Calu3 (cell line): ENCODE data around the gene NUDT4. TPM values are rescaled to one million over a fixed set of nuclear protein-coding genes. Genes with fewer than 3 reads are reported as not detected.

Experiments used
- BruUV-seq: library from RNA; stranded (reverse); fragments of 400-500 nt; replicated peaks from 2 replicates; lab custom pipeline; 2021; lab: Mats Ljungman, UMichigan
- CTCF ChIA-PET: fragments of 300-600 bp; sonication (Branson Sonifier 250); formaldehyde crosslinking; loops from one replicate; lab custom pipeline; 2022; ENCODE audit warnings: antibody characterized with exemption; lab: Charles Lee
- DNase-seq: peaks from one replicate; pipeline ENCODE4 v3.0.0; 2022
- H3K27ac Mint-ChIP-seq: one replicate; pipeline ENCODE4 v1.8.0; 2022; ENCODE audit warnings: mixed read lengths; ENCODE audit not compliant: unreplicated experiment
- H3K27me3 Mint-ChIP-seq: one replicate; pipeline ENCODE4 v1.8.0; 2022; ENCODE audit warnings: mixed read lengths; ENCODE audit not compliant: unreplicated experiment
- H3K36me3 Mint-ChIP-seq: one replicate; pipeline ENCODE4 v1.8.0; 2022; ENCODE audit warnings: mild to moderate bottlenecking, moderate library complexity, mixed read lengths; ENCODE audit not compliant: insufficient read depth, unreplicated experiment
- H3K4me1 Mint-ChIP-seq: one replicate; pipeline ENCODE4 v1.8.0; 2022; ENCODE audit warnings: mild to moderate bottlenecking, low read depth, mixed read lengths; ENCODE audit not compliant: unreplicated experiment
- H3K4me3 Mint-ChIP-seq: one replicate; pipeline ENCODE4 v1.8.0; 2022; ENCODE audit warnings: mild to moderate bottlenecking, low read depth, moderate library complexity, mixed read lengths; ENCODE audit not compliant: unreplicated experiment
- H3K9me3 Mint-ChIP-seq: one replicate; pipeline ENCODE4 v1.8.0; 2022; ENCODE audit warnings: low read depth, mixed read lengths; ENCODE audit not compliant: unreplicated experiment
- intact Hi-C: fragments of 100-400 bp; cut with micrococcal nuclease; formaldehyde crosslinking; loops from one replicate; pipeline ENCODE4 v1.10.0; 2022; ENCODE audit not compliant: unreplicated experiment
- total RNA-seq: library from RNA; stranded (reverse); gene quantifications from 2 replicates; pipeline ENCODE4 v1.2.3, GENCODE V29; 2022
- TF ChIP-seq, protein P1 (sequence below): fragments of 200-600 bp; IDR thresholded peaks from one replicate; pipeline ENCODE4 v1.8.0; 2022; ENCODE audit warnings: antibody characterized with exemption; ENCODE audit not compliant: unreplicated experiment

The NUDT4 gene
- total RNA-seq, 1 experiment from 2014 or later: 47.3 TPM

DNA sequence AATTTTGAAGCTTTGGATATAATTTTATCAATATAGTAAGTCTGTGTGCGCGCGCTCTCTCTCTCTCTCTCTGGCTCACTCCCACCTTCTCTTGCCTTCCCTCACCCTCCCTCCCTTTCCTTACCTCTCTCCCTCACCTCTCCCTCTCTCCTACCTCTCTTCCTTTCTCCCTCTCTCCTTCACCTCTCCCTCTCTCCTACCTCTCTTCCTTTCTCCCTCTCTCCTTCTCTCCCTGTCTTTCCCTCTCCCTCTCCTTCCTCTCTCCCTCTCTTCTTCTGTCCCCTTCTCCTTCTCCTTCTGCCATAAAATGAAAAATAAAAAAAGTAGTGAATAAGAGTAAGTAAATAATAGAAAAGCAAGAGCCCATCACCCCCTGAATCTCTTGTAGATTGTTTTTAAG is 9.0 kb upstream of the NUDT4 start:
- no peak for DNase-seq
- Mint-ChIP-seq H3K36me3 (no peaks in the 10 kb centered on the region), H3K9me3 (no peaks in the 10 kb centered on the region), H3K27me3 (no peaks in the 10 kb centered on the region), H3K27ac (no peak overlapping the region), H3K4me3 (no peak overlapping the region), H3K4me1 (peaks cover 3% of the 10 kb centered on the region)
- BruUV-seq: no TSS peak
- intact Hi-C loops: no loop called here
- CTCF ChIA-PET: no interaction called here
- TF ChIP-seq, protein P1, sequence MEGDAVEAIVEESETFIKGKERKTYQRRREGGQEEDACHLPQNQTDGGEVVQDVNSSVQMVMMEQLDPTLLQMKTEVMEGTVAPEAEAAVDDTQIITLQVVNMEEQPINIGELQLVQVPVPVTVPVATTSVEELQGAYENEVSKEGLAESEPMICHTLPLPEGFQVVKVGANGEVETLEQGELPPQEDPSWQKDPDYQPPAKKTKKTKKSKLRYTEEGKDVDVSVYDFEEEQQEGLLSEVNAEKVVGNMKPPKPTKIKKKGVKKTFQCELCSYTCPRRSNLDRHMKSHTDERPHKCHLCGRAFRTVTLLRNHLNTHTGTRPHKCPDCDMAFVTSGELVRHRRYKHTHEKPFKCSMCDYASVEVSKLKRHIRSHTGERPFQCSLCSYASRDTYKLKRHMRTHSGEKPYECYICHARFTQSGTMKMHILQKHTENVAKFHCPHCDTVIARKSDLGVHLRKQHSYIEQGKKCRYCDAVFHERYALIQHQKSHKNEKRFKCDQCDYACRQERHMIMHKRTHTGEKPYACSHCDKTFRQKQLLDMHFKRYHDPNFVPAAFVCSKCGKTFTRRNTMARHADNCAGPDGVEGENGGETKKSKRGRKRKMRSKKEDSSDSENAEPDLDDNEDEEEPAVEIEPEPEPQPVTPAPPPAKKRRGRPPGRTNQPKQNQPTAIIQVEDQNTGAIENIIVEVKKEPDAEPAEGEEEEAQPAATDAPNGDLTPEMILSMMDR: no peak

DNA sequence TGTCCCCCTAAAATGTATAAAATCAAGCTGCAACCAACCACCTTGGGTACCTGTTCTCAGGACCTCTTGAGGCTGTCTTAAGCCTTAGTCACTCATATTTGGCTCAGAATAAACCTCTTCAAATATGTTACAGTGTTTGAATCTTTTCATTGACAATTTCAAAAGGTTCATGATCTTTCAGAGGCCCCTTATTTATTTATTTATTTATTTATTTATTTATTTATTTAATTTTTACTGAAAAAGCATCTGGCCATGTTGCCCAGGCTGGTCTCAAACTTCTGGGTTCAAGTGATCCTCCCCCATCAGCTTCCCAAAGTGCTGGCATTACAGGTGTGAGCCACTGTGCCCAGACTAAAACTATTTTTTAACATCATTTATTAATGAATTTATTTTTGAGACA is 8.2 kb upstream of the NUDT4 start:
- TF ChIP-seq, protein P1: no peak
- H3K27me3 Mint-ChIP-seq: no peaks in the 10 kb centered on the region
- no peak overlapping the region for H3K27ac Mint-ChIP-seq
- intact Hi-C loops: no loop called here
- CTCF ChIA-PET: no interaction called here
- no peaks in the 10 kb centered on the region for H3K9me3 Mint-ChIP-seq
- no peak for DNase-seq
- no peaks in the 10 kb centered on the region for H3K36me3 Mint-ChIP-seq
- H3K4me1 Mint-ChIP-seq: peaks cover 11% of the 10 kb centered on the region
- no TSS peak for BruUV-seq
- H3K4me3 Mint-ChIP-seq: no peak overlapping the region

DNA sequence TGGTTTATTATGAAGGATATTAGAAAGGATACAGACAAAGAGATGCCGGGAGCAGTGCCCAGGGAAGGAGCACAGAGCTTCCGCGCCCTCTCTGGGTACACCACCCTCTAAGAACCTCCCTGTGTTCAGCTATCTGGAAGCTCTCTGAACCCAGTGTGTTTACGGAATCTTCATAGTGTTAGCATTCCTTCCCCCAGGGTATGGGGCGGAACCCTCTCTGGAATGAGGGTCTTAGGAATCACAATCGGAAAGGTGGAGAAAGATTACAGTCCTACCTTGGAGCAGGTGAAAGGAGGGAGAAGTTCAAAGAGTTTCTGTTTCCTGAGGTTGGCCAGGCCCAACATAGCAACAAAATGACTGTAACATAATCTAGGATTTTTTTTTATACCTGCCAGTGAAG is 6.8 kb upstream of the NUDT4 start:
- DNase-seq: no peak
- intact Hi-C loops: no loop called here
- TF ChIP-seq, protein P1: no peak
- peaks cover 22% of the 10 kb centered on the region for H3K4me1 Mint-ChIP-seq
- no peak overlapping the region for H3K27ac Mint-ChIP-seq
- no peaks in the 10 kb centered on the region for H3K9me3 Mint-ChIP-seq
- no peak overlapping the region for H3K4me3 Mint-ChIP-seq
- no peaks in the 10 kb centered on the region for H3K27me3 Mint-ChIP-seq
- CTCF ChIA-PET: no interaction called here
- BruUV-seq: no TSS peak
- H3K36me3 Mint-ChIP-seq: no peaks in the 10 kb centered on the region

DNA sequence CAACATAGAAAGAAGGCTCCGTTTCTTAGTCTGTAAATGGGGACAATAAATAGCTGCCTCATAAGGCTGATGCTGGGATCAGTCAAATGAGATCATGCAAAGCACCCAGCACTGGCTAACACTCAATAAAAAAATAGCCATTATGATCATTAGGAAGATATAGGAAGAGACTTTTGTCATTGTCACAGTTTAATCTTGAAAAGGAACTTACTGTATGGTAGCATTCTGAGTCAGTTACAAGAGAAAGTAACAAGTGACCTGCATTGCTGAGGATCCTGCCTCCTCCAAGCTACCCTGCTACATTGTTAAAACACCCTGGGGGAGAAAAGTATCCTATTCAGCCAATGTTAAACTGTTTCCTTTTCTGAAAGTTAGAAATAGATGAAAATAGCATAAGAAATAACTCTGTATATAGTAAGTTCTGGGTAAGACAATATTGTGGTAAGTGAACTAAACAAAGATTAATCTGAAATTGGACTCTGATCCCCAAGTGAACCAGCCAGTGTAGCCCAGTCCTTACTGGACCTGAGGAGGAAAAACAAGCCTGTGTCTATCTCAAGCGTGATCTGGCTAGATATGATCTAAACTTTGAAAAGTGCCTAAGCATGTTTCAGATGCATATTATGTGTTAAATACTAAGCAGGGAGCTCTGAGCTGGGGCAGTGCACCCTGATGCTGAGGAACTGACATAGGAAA is 3.6 kb upstream of the NUDT4 start:
- TF ChIP-seq, protein P1: no peak
- H3K27me3 Mint-ChIP-seq: no peaks in the 10 kb centered on the region
- peaks cover 28% of the 10 kb centered on the region for H3K36me3 Mint-ChIP-seq
- CTCF ChIA-PET: interaction anchor here (1.0 kb wide), 1 partner anchor 22 kb away, joined by 3 read pairs; no protein-coding TSS in a partner anchor
- no peak overlapping the region for H3K4me3 Mint-ChIP-seq
- DNase-seq: no peak
- BruUV-seq: no TSS peak
- intact Hi-C loops: no loop called here
- H3K4me1 Mint-ChIP-seq: peaks cover 32% of the 10 kb centered on the region
- H3K9me3 Mint-ChIP-seq: no peaks in the 10 kb centered on the region
- H3K27ac Mint-ChIP-seq: no peak overlapping the region
